Breast epithelium (tissue), 4 donors: ENCODE measurements around the gene ZBTB34. TPM values are rescaled to one million over a fixed set of nuclear protein-coding genes. Genes with fewer than 3 reads are reported as not detected.

Experiments
- DNase-seq, 2 donors: peaks; one replicate each; pipeline ENCODE4 v3.0.0-alpha.2; 2019; ENCODE audit warnings: low spot score in 2 of 2
- H3K27ac ChIP-seq, 2 donors: fragments of 200-600 bp; sonication (generic) in 1 of 2; one replicate each; pipeline ENCODE4 v1.5.1; 2016 to 2019; ENCODE audit warnings: mild to moderate bottlenecking in 1 of 2
- H3K27me3 ChIP-seq, 2 donors: fragments of 200-600 bp; sonication (generic) in 1 of 2; one replicate each; pipeline versions ENCODE4 v1.5.1 to v1.6.0; 2017 to 2019; ENCODE audit warnings: control low read depth in 1 of 2, mild to moderate bottlenecking in 1 of 2
- H3K36me3 ChIP-seq: fragments of 200-600 bp; one replicate; pipeline ENCODE4 v1.5.1; 2019
- H3K4me1 ChIP-seq, 2 donors: fragments of 200-600 bp; sonication (generic); one replicate each; pipeline ENCODE4 v1.5.1; 2016 to 2019; ENCODE audit warnings: control low read depth in 1 of 2
- H3K4me3 ChIP-seq, 3 donors: fragments of 200-600 bp; sonication (generic); 1 replicate in 2 of 3; 2 replicates in 1 of 3; pipeline ENCODE4 v1.5.1; 2016 to 2019; ENCODE audit warnings: mild to moderate bottlenecking in 3 of 3, moderate library complexity in 2 of 3
- H3K9me3 ChIP-seq, 2 donors: fragments of 200-600 bp; sonication (generic) in 1 of 2; one replicate each; pipeline ENCODE4 v1.5.1; 2016 to 2019; ENCODE audit warnings: control low read depth in 1 of 2
- CTCF ChIP-seq, 3 donors: fragments of 450-650 bp; IDR thresholded peaks; one replicate each; pipeline ENCODE4 v1.5.1; 2016 to 2017; ENCODE audit warnings: antibody characterized with exemption in 3 of 3, mild to moderate bottlenecking in 3 of 3, moderate library complexity in 3 of 3
- POLR2A ChIP-seq: fragments of 450-650 bp; IDR thresholded peaks from one replicate; pipeline ENCODE4 v1.6.1; 2016; ENCODE audit warnings: antibody characterized with exemption, mild to moderate bottlenecking, moderate library complexity
- POLR2AphosphoS5 ChIP-seq, 3 donors: sonication (generic); formaldehyde crosslinking; IDR thresholded peaks; one replicate each; pipeline ENCODE4 v1.6.1; 2017; ENCODE audit warnings: antibody characterized with exemption in 3 of 3
- intact Hi-C: fragments of 100-400 bp; cut with DNase I; formaldehyde crosslinking; loops from one replicate; pipeline ENCODE4 v1.15.1; 2023; ENCODE audit warnings: low total_unique reads
- total RNA-seq, 3 donors: library from RNA; depleted of rRNA; stranded (reverse); fragments of >200 nt; gene quantifications; one replicate each; pipeline ENCODE4 v1.1.0, GENCODE V29; 2016

Gene ZBTB34
- total RNA-seq, 3 donors from 2014 or later = 9.2 to 13.9 (median 12.2) TPM

- H3K27ac ChIP-seq = no peak overlapping the region
- intact Hi-C loops = no loop called here
- DNase-seq = no peak
- H3K4me3 ChIP-seq = no peak overlapping the region
- H3K9me3 ChIP-seq = no peaks in the 10 kb centered on the region
- H3K27me3 ChIP-seq = no peaks in the 10 kb centered on the region
- TF ChIP-seq CTCF (IDR thresholded peaks at IDR 0.05) = no peak
- TF ChIP-seq POLR2A = no peak
- TF ChIP-seq POLR2AphosphoS5 (IDR thresholded peaks at IDR 0.05) = no peak
- no peaks in the 10 kb centered on the region for H3K36me3 ChIP-seq
- no peaks in the 10 kb centered on the region for H3K4me1 ChIP-seq
These were observed 58.8 kb downstream of the ZBTB34 start for GRCh38 chr9:126919193-126919592.

- intact Hi-C loops = no loop called here
- H3K27me3 ChIP-seq = no peaks in the 10 kb centered on the region
- TF ChIP-seq POLR2AphosphoS5 (IDR thresholded peaks at IDR 0.05) = no peak
- no peak for TF ChIP-seq POLR2A
- no peak for TF ChIP-seq CTCF (IDR thresholded peaks at IDR 0.05)
These were observed 65.4 kb downstream of the ZBTB34 start for GRCh38 chr9:126925876-126926275.

GRCh38 chr9:126926364-126926763 lies 65.9 kb downstream of the ZBTB34 start:
- Histone ChIP-seq H3K27me3 (no peaks in the 10 kb centered on the region), H3K4me3 (no peak overlapping the region), H3K9me3 (no peaks in the 10 kb centered on the region), H3K27ac (no peak overlapping the region), H3K4me1 (no peaks in the 10 kb centered on the region), H3K36me3 (no peaks in the 10 kb centered on the region)
- TF ChIP-seq POLR2AphosphoS5 (IDR thresholded peaks at IDR 0.05) (no peak), POLR2A (no peak)
- intact Hi-C loops = no loop called here
- no peak for DNase-seq

More at GRCh38 chr9:126925876-126926275, 65.4 kb downstream of the ZBTB34 start:
- DNase-seq = no peak
- H3K4me3 ChIP-seq = no peak overlapping the region
- no peaks in the 10 kb centered on the region for H3K9me3 ChIP-seq
- no peak overlapping the region for H3K27ac ChIP-seq
- no peaks in the 10 kb centered on the region for H3K36me3 ChIP-seq
- H3K4me1 ChIP-seq = no peaks in the 10 kb centered on the region

GRCh38 chr9:126927419-126927818 lies 67.0 kb downstream of the ZBTB34 start:
- DNase-seq = no peak
- TF ChIP-seq CTCF (IDR thresholded peaks at IDR 0.05) (no peak), POLR2AphosphoS5 (IDR thresholded peaks at IDR 0.05) (no peak), POLR2A (no peak)
- no peaks in the 10 kb centered on the region for H3K27me3 ChIP-seq
- H3K4me3 ChIP-seq = no peak overlapping the region
- no peaks in the 10 kb centered on the region for H3K36me3 ChIP-seq
- H3K4me1 ChIP-seq = no peaks in the 10 kb centered on the region
- intact Hi-C loops = no loop called here
- H3K9me3 ChIP-seq = no peaks in the 10 kb centered on the region
- no peak overlapping the region for H3K27ac ChIP-seq

GRCh38 chr9:126932871-126933321 lies 72.5 kb downstream of the ZBTB34 start:
- intact Hi-C loops = no loop called here
- Histone ChIP-seq H3K4me3 (no peak overlapping the region), H3K9me3 (no peaks in the 10 kb centered on the region), H3K4me1 (no peaks in the 10 kb centered on the region), H3K27me3 (no peaks in the 10 kb centered on the region), H3K27ac (no peak overlapping the region), H3K36me3 (no peaks in the 10 kb centered on the region)
- TF ChIP-seq POLR2A (no peak), CTCF (IDR thresholded peaks at IDR 0.05) (no peak), POLR2AphosphoS5 (IDR thresholded peaks at IDR 0.05) (no peak)
- DNase-seq = no peak
